ENCODE results near the gene KRTAP9-7.

Gene KRTAP9-7

DNA sequence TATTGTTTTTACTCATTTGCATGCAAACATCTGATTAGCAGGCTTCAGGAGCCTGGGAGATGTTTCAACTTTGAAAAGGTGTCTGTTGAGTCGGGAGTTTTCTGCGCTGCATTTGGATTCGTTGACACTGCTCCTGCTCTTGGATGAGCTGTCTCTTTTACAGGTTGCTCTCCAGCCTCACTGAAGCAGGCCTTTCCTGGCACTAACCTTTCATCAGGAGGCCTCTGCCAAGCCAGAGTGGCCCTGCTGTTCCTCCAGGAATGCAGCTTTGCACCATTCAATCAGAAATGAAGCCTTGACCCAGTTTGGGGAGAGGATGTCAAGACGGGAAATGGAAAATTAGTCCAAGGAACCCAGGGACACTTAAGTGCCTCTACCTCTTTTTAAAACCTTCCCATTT lies 27.5 kb downstream of the KRTAP9-7 start:
- ChIA-PET CTCF (interaction anchor here (1.5 to 1.9 kb wide), 2 partner anchors 10 to 20 kb away, joined by 4 to 6 read pairs; no protein-coding TSS in a partner anchor), POLR2A (no interaction called here)

DNA sequence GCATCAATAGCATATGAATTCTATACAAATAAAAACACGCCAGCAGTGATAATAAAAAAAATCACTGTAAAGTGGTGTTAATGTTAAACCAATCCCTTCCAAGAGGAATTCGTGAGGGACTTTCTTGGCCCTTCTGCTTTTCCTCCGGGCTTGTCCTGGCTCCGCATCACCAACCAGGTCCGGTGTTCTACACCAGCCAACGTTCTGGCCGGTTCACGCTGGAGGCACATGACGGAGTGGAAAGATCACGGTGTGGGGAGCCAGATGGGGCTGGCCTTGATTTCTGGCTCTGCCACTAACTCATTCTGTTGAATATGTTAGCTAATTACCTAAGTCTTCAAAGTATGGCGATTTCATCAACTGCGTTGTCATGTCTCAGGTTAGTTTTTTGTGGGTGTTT lies 28.6 kb downstream of the KRTAP9-7 start:
- no peak for DNase-seq (ENCODE audit: extremely low spot score)
- POLR2A ChIA-PET: no interaction called here
- TF ChIP-seq CTCF (IDR thresholded peaks at IDR 0.05; ENCODE audit: control extremely low read depth, extremely low read depth, low read depth, missing control alignments): no peak
- CTCF ChIA-PET: interaction anchor here (1.5 to 1.9 kb wide), 3 partner anchors 9 to 18 kb away, joined by 4 to 6 read pairs (median 4); no protein-coding TSS in a partner anchor

More for the DNA sequence above, 27.5 kb downstream of the KRTAP9-7 start:
- no peak for DNase-seq (ENCODE audit: extremely low spot score)
- TF ChIP-seq CTCF (IDR thresholded peaks at IDR 0.05; ENCODE audit: control extremely low read depth, extremely low read depth, low read depth, missing control alignments): no peak

DNA sequence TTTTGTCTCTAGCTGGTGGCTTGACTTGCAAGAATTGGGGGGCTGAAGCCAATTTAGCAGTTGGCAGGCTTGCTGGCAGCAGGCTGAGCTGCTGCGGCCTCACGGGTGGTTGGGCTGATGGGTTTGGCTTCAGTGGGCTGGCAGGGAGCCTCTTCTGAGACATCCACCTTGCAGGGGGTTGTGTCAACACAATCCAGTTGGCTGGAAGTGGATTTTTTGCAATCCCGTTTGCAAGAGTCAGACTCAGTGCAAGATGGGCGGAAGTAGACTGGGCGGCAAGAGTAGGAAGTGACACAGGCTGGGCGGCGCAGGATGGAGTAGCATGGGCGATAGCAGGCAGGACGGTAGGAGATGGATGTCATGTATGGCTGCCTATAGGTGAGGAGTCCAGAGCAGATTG lies 32.1 kb downstream of the KRTAP9-7 start:
- TF ChIP-seq CTCF (IDR thresholded peaks at IDR 0.05; ENCODE audit: control extremely low read depth, extremely low read depth, low read depth, missing control alignments): no peak
- POLR2A ChIA-PET: no interaction called here
- CTCF ChIA-PET: interaction anchor here (0.9 to 1.7 kb wide), 2 partner anchors 15 to 399 kb away, joined by 3 to 4 read pairs; no protein-coding TSS in a partner anchor
- no peak for DNase-seq (ENCODE audit: extremely low spot score)

DNA sequence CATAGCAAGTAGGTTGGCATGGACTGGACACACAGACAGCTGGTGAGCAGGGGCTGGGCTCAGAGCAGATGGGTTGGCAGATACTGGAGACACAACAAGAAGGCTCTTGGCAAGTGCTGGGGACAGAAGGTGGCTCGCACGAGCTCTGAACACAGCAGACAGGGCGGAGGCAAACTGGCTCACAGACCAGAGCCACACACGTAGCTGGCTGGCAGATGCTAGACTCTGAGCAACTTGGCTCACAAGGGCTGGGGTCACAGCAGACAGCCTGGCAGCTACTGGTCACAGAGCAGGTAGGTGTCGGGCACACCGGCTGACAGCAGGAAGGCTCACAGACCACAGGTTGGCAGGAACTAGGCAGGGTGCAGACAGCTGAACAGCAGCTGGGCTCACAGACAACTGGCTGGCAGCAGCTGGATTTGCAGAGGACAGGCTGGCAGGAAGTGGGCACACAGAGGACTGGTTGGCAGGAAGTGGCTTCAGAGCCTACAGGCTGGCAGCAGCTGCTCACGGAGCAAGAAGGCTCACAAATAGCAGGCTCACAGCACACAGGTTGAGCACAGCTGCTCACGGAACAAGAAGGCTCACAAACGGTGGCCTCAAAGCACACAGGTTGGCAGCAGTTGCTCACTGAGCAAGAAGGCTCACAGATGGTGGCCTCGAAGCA lies 32.9 kb downstream of the KRTAP9-7 start:
- ChIA-PET CTCF (interaction anchor here (0.9 to 1.7 kb wide), 2 partner anchors 14 to 400 kb away, joined by 3 to 4 read pairs; no protein-coding TSS in a partner anchor), POLR2A (no interaction called here)
- no peak for DNase-seq (ENCODE audit: extremely low spot score)
- TF ChIP-seq CTCF (IDR thresholded peaks at IDR 0.05; ENCODE audit: control extremely low read depth, extremely low read depth, low read depth, missing control alignments): no peak

- DNase-seq (ENCODE audit: extremely low spot score): no peak
- TF ChIP-seq CTCF (IDR thresholded peaks at IDR 0.05; ENCODE audit: control extremely low read depth, extremely low read depth, low read depth, missing control alignments): no peak
- CTCF ChIA-PET: interaction anchor here (1.7 kb wide), 1 partner anchor 14 kb away, joined by 4 read pairs; no protein-coding TSS in a partner anchor
- POLR2A ChIA-PET: no interaction called here
Observed at GRCh38 chr17:41308918-41309359, 33.4 kb downstream of the KRTAP9-7 start, which contains the start of gene KRTAP16-1. Gene KRTAP16-1 (minus strand): TSS chr17:41309309. CDS start chr17:41309253, 56 bp downstream.

DNA sequence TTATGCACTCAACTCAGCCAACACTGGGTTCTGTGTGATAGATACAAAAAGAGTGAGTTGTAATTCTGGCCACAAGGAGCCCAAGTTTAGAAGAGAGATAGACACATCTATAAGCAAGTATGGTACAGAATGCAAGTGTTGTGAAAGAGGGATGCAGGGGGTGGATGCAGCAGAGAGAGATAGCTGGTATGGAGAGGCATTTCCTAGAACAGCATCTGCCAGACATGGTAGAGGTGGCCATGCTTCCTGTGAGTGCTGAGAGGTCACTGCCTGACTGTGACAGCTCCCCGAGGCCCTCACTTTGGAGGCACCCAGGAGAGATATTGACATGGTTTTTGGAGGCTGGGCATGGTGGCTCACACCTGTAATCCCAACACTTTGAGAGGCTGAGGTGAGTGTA lies 35.6 kb downstream of the KRTAP9-7 start:
- DNase-seq (ENCODE audit: extremely low spot score): no peak
- POLR2A ChIA-PET: no interaction called here
- no peak for TF ChIP-seq CTCF (IDR thresholded peaks at IDR 0.05; ENCODE audit: control extremely low read depth, extremely low read depth, low read depth, missing control alignments)
- CTCF ChIA-PET: no interaction called here

All from GM10248 (cell line).